Stimulated activated CD8-positive, alpha-beta memory T cell treated with anti-CD3 and anti-CD28 coated beads, Interleukin-12 subunit alpha, Interleukin-12 subunit beta, amount 100 ng/mL, for 4 hours (primary cell): ENCODE measurements around the gene RNF157.
A peak's percentile ranks its signal among the peaks of the same experiment; 100 is the strongest.

Experiments used
- DNase-seq: peaks from one replicate; pipeline ENCODE4 v3.0.0-alpha.2; 2020; ENCODE audit warnings: low read depth

Gene RNF157

GRCh38 chr17:76157759-76158158 lies 82.5 kb downstream of the RNF157 start:
- DNase-seq, result no peak

- no peak for DNase-seq
Observed at GRCh38 chr17:76156662-76156991, 83.7 kb downstream of the RNF157 start.

- DNase-seq, result no peak
Observed at GRCh38 chr17:76155988-76156661, 84.2 kb downstream of the RNF157 start.

- no peak for DNase-seq
Observed at GRCh38 chr17:76154936-76155845, 85.1 kb downstream of the RNF157 start.

- DNase-seq, result no peak
Observed at GRCh38 chr17:76154292-76154691, 86.0 kb downstream of the RNF157 start.

GRCh38 chr17:76153640-76154039 lies 86.7 kb downstream of the RNF157 start:
- DNase-seq, result no peak

GRCh38 chr17:76153202-76153601 lies 87.1 kb downstream of the RNF157 start:
- no peak for DNase-seq

GRCh38 chr17:76152591-76152990 lies 87.7 kb downstream of the RNF157 start:
- no peak for DNase-seq

- DNase-seq, result no peak
Observed at GRCh38 chr17:76151896-76152454, 88.3 kb downstream of the RNF157 start.

- DNase-seq, result no peak
Observed at GRCh38 chr17:76150712-76151622, 89.3 kb downstream of the RNF157 start.

GRCh38 chr17:76149214-76149613 lies 91.1 kb downstream of the RNF157 start:
- DNase-seq, result no peak

- no peak for DNase-seq
Observed at GRCh38 chr17:76148015-76148326, 92.3 kb downstream of the RNF157 start.

- no peak for DNase-seq
Observed at GRCh38 chr17:76147211-76148014, 92.9 kb downstream of the RNF157 start.

GRCh38 chr17:76146053-76146851 lies 94.0 kb downstream of the RNF157 start:
- no peak for DNase-seq

GRCh38 chr17:76145231-76146052 lies 94.9 kb downstream of the RNF157 start:
- no peak for DNase-seq

- DNase-seq, result no peak
Observed at GRCh38 chr17:76142585-76143041, 97.7 kb downstream of the RNF157 start.

- no peak for DNase-seq
Observed at GRCh38 chr17:76142039-76142584, 98.2 kb downstream of the RNF157 start.

- DNase-seq, result peak; percentile 84
Observed at GRCh38 chr17:76141212-76142038, 98.9 kb downstream of the RNF157 start, which contains the start of gene FOXJ1. Gene FOXJ1, minus strand, starts transcription at chr17:76141245. Its CDS starts 850 bp downstream, at chr17:76140395.
